ENCODE data around the gene SLC9B2.

Gene SLC9B2

GRCh38 chr4:103075894-103076746 lies 441 bp downstream of the SLC9B2 start:
- DNase-seq (ENCODE audit: low read depth in 1 of 2, low spot score in 1 of 2), result peak; percentile 24 to 46

- no peak for DNase-seq (ENCODE audit: low read depth in 1 of 2, low spot score in 1 of 2)
Observed at GRCh38 chr4:103075435-103075893, 1.1 kb downstream of the SLC9B2 start.

GRCh38 chr4:103074744-103075434 lies 1.7 kb downstream of the SLC9B2 start:
- no peak for DNase-seq (ENCODE audit: low read depth in 1 of 2, low spot score in 1 of 2)

GRCh38 chr4:103073792-103074438 lies 2.6 kb downstream of the SLC9B2 start:
- DNase-seq (ENCODE audit: low read depth in 1 of 2, low spot score in 1 of 2), result no peak

- no peak for DNase-seq (ENCODE audit: low read depth in 1 of 2, low spot score in 1 of 2)
Observed at GRCh38 chr4:103067841-103068547, 8.6 kb downstream of the SLC9B2 start.

GRCh38 chr4:103060453-103061148 lies 16.0 kb downstream of the SLC9B2 start:
- no peak for DNase-seq (ENCODE audit: low read depth in 1 of 2, low spot score in 1 of 2)

GRCh38 chr4:103054030-103054429 lies 22.5 kb downstream of the SLC9B2 start:
- DNase-seq (ENCODE audit: low read depth in 1 of 2, low spot score in 1 of 2), result no peak

- DNase-seq (ENCODE audit: low read depth in 1 of 2, low spot score in 1 of 2), result no peak
Observed at GRCh38 chr4:103052779-103053178, 23.8 kb downstream of the SLC9B2 start.

GRCh38 chr4:103052145-103052544 lies 24.4 kb downstream of the SLC9B2 start:
- no peak for DNase-seq (ENCODE audit: low read depth in 1 of 2, low spot score in 1 of 2)

- no peak for DNase-seq (ENCODE audit: low read depth in 1 of 2, low spot score in 1 of 2)
Observed at GRCh38 chr4:103050736-103051436, 25.7 kb downstream of the SLC9B2 start.

- no peak for DNase-seq (ENCODE audit: low read depth in 1 of 2, low spot score in 1 of 2)
Observed at GRCh38 chr4:103046416-103047290, 29.9 kb downstream of the SLC9B2 start.

- DNase-seq (ENCODE audit: low read depth in 1 of 2, low spot score in 1 of 2), result no peak
Observed at GRCh38 chr4:103044183-103044582, 32.4 kb downstream of the SLC9B2 start.

- no peak for DNase-seq (ENCODE audit: low read depth in 1 of 2, low spot score in 1 of 2)
Observed at GRCh38 chr4:103036169-103036568, 40.4 kb downstream of the SLC9B2 start.

GRCh38 chr4:103032574-103032973 lies 44.0 kb downstream of the SLC9B2 start:
- no peak for DNase-seq (ENCODE audit: low read depth in 1 of 2, low spot score in 1 of 2)

GRCh38 chr4:103030791-103031190 lies 45.8 kb downstream of the SLC9B2 start:
- no peak for DNase-seq (ENCODE audit: low read depth in 1 of 2, low spot score in 1 of 2)

- DNase-seq (ENCODE audit: low read depth in 1 of 2, low spot score in 1 of 2), result no peak
Observed at GRCh38 chr4:103029300-103029699, 47.3 kb downstream of the SLC9B2 start.

- no peak for DNase-seq (ENCODE audit: low read depth in 1 of 2, low spot score in 1 of 2)
Observed at GRCh38 chr4:103026868-103027267, 49.7 kb downstream of the SLC9B2 start.

GRCh38 chr4:103024996-103025395 lies 51.6 kb downstream of the SLC9B2 start:
- no peak for DNase-seq (ENCODE audit: low read depth in 1 of 2, low spot score in 1 of 2)

- no peak for DNase-seq (ENCODE audit: low read depth in 1 of 2, low spot score in 1 of 2)
Observed at GRCh38 chr4:103021120-103021519, 55.4 kb downstream of the SLC9B2 start.
